ENCODE results near the gene PIM3. TPM values are rescaled to one million over a fixed set of nuclear protein-coding genes. Genes with fewer than 3 reads are reported as not detected.
A peak's percentile ranks its signal among the peaks of the same experiment; 100 is the strongest.

Gene PIM3
- total and polyA plus RNA-seq, 10 of the 15 experiments (the other 5 are each of a cell fraction or from before 2014, with no cell fraction given): 0.31 to 60.8 (median 12.4) TPM

- peak overlapping the region; percentile 85 for H3K4me3 ChIP-seq
- no peak for DNase-seq (ENCODE audit: low read depth, low spot score)
- intact Hi-C loops (cut with micrococcal nuclease; ENCODE audit: unreplicated experiment): loop anchor here (5.0 to 10.0 kb wide), 2 partner anchors 83 to 260 kb away; no protein-coding TSS in a partner anchor
- TF ChIP-seq ETV6 (conservative IDR thresholded peaks at IDR 0.05 in 1 of 2, IDR thresholded peaks at IDR 0.05 in 1 of 2; ENCODE audit: borderline replicate concordance in 1 of 2, low read depth in 1 of 2) (no peak), CBFB (IDR thresholded peaks at IDR 0.05; ENCODE audit: low read depth) (no peak), HSF1 (IDR thresholded peaks at IDR 0.05; ENCODE audit: low read depth, low read length) (no peak), ZBTB33 (IDR thresholded peaks at IDR 0.05) (peak; percentile 88), RAD51 (IDR thresholded peaks at IDR 0.05) (no peak), MAX (IDR thresholded peaks at IDR 0.05; ENCODE audit: low read depth, low read length) (no peak), BHLHE40 (IDR thresholded peaks at IDR 0.05; ENCODE audit: borderline replicate concordance in 1 of 2, low read depth in 2 of 2, low read length in 1 of 2) (peak in 1 of 2 experiments; percentile 36; a peak in 1 of 4 replicates), NRF1 (conservative IDR thresholded peaks at IDR 0.05; ENCODE audit: low read depth, low read length) (no peak), RBBP5 (conservative IDR thresholded peaks at IDR 0.05) (no peak), PKNOX1 (IDR thresholded peaks at IDR 0.05) (0 out of 2 replicates have a peak, but pooled peaks have one; percentile 34), CUX1 (IDR thresholded peaks at IDR 0.05; ENCODE audit: insufficient replicate concordance, low read depth, low read length) (no peak)
These were observed 26.2 kb upstream of the PIM3 start for GRCh38 chr22:49934160-49934890.

More at GRCh38 chr22:49934160-49934890, 26.2 kb upstream of the PIM3 start:
- Histone ChIP-seq H4K20me1 (ENCODE audit: control insufficient read depth, insufficient read depth) (no peaks in the 10 kb centered on the region), H3K9me3 (replicated peaks; ENCODE audit: control insufficient read depth, insufficient read depth, low read length) (no peaks in the 10 kb centered on the region), H3K4me2 (ENCODE audit: control insufficient read depth, insufficient read depth) (peak overlapping the region; percentile 97), H3K27me3 (replicated peaks in 1 of 2; ENCODE audit: control insufficient read depth in 2 of 2, insufficient read depth in 2 of 2, low read length in 1 of 2) (no peaks in the 10 kb centered on the region), H3K36me3 (ENCODE audit: control insufficient read depth in 2 of 2, insufficient read depth in 2 of 2, low read length in 1 of 2) (no peaks in the 10 kb centered on the region), H3K27ac (ENCODE audit: control insufficient read depth, insufficient read depth) (peak overlapping the region; percentile 89), H3K4me1 (ENCODE audit: control insufficient read depth, insufficient read depth, low read length) (peaks cover 60% of the 10 kb centered on the region), H3K79me2 (ENCODE audit: control insufficient read depth, insufficient read depth, low read length) (peaks cover 7% of the 10 kb centered on the region), H2AFZ (ENCODE audit: control insufficient read depth, low read depth, low read length) (no peak overlapping the region), H3K9ac (ENCODE audit: control insufficient read depth, insufficient read depth, low read length) (peak overlapping the region; percentile 93)
- ChIA-PET RAD21 (ENCODE audit: unreplicated experiment) (interaction anchor here (1.0 to 4.7 kb wide), 2 partner anchors 33 to 96 kb away, joined by 4 to 81 read pairs; no protein-coding TSS in a partner anchor), POLR2A (interaction anchor here (0.6 to 1.4 kb wide), 3 partner anchors 33 to 42 kb away, joined by 3 to 5 read pairs (median 3); no protein-coding TSS in a partner anchor), SMC1A (ENCODE audit: uncharacterized antibody, unreplicated experiment) (interaction anchor here (0.9 to 2.0 kb wide), 2 partner anchors 32 to 96 kb away, joined by 3 to 7 read pairs; no protein-coding TSS in a partner anchor), CTCF (interaction anchor here (0.8 to 2.3 kb wide), 4 partner anchors 9 to 303 kb away, joined by 3 to 14 read pairs (median 3); no protein-coding TSS in a partner anchor)
- WGBS (ENCODE audit: insufficient coverage, insufficient replicate concordance, low lambda C conversion rate, missing lambda C conversion rate): 15% methylated on average over 24 of the region's 24 CpGs
- in situ Hi-C loops (cut with MboI): loop anchor here (5.0 kb wide), 2 partner anchors 98 to 273 kb away; no protein-coding TSS in a partner anchor
- peak; percentile 2; the same call in 2 of the 3 replicates for ATAC-seq
- no TSS peak for BruUV-seq (replicated peaks)
- FAIRE-seq: no peak
